ENCODE measurements around the gene ZNF93. TPM values are rescaled to one million over a fixed set of nuclear protein-coding genes. Genes with fewer than 3 reads are reported as not detected.

Gene ZNF93
- total and polyA plus RNA-seq, 2 of the 13 experiments (the other 11 are each of a cell fraction or from before 2014, with no cell fraction given), result 0.49 to 0.66 TPM

DNA sequence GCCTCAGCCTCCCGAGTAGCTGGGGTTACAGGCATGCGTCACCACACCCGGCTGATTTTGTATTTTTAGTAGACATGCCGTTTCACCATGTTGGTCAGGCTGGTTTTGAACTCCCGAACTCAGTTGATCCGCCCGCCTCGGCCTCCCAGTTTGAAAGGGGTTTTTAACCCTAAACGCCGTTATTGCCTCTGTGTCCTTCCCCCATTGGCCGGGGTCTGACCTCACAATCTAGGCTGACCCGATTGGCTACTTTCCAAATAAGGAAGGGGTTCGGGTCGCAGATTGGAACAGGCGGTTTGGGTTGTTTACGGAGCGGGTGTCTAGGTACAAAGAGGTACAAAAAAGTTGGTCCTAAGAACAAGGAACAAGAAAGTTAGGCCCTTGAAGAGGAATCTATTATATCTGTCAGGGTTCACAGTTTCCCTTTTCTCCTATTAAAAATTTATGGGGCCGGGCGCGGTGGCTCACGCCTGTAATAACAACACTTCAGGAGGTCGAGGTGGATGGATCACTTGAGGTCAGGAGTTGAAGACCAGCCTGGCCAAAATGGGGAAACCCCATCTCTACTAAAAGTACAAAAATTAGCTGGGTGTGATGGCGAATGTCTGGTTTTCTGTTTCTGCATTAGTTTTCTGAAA, 34.0 kb upstream of the ZNF93 start (continued):
- TF ChIP-seq, protein P1, sequence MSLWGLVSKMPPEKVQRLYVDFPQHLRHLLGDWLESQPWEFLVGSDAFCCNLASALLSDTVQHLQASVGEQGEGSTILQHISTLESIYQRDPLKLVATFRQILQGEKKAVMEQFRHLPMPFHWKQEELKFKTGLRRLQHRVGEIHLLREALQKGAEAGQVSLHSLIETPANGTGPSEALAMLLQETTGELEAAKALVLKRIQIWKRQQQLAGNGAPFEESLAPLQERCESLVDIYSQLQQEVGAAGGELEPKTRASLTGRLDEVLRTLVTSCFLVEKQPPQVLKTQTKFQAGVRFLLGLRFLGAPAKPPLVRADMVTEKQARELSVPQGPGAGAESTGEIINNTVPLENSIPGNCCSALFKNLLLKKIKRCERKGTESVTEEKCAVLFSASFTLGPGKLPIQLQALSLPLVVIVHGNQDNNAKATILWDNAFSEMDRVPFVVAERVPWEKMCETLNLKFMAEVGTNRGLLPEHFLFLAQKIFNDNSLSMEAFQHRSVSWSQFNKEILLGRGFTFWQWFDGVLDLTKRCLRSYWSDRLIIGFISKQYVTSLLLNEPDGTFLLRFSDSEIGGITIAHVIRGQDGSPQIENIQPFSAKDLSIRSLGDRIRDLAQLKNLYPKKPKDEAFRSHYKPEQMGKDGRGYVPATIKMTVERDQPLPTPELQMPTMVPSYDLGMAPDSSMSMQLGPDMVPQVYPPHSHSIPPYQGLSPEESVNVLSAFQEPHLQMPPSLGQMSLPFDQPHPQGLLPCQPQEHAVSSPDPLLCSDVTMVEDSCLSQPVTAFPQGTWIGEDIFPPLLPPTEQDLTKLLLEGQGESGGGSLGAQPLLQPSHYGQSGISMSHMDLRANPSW (CRISPR knock-in tag; IDR thresholded peaks at IDR 0.05; ENCODE audit: borderline replicate concordance), result no peak
- TF ChIP-seq EP300 (IDR thresholded peaks at IDR 0.05; ENCODE audit: low read depth in 2 of 2, low read length in 2 of 2), result no peak
- TF ChIP-seq EP300 (CRISPR knock-in tag; IDR thresholded peaks at IDR 0.05; ENCODE audit: borderline replicate concordance), result no peak
- TF ChIP-seq ZNF737 (CRISPR knock-in tag; IDR thresholded peaks at IDR 0.05; ENCODE audit: borderline replicate concordance), result no peak
- no peak for TF ChIP-seq NRL (CRISPR knock-in tag; IDR thresholded peaks at IDR 0.05; ENCODE audit: borderline replicate concordance)
- TF ChIP-seq, protein P2, sequence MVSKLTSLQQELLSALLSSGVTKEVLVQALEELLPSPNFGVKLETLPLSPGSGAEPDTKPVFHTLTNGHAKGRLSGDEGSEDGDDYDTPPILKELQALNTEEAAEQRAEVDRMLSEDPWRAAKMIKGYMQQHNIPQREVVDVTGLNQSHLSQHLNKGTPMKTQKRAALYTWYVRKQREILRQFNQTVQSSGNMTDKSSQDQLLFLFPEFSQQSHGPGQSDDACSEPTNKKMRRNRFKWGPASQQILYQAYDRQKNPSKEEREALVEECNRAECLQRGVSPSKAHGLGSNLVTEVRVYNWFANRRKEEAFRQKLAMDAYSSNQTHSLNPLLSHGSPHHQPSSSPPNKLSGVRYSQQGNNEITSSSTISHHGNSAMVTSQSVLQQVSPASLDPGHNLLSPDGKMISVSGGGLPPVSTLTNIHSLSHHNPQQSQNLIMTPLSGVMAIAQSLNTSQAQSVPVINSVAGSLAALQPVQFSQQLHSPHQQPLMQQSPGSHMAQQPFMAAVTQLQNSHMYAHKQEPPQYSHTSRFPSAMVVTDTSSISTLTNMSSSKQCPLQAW (CRISPR knock-in tag; IDR thresholded peaks at IDR 0.05), result no peak
- TF ChIP-seq, protein P3, sequence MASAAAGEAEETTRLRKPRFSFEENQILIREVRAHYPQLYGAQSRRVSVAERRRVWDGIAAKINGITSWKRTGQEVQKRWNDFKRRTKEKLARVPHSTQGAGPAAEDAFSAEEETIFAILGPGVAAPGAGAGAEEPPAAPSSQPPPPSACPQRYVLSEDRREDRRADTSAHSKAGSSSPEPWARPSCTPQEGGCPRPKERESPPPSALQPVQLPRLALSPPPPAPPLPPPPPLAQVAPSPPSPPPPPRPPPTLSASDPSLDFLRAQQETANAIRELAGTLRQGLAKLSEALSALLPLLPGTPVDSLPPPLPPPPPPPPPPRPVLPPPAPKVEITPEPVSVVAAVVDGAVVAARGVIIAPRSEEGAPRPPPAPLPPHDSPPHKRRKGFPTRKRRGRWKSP (CRISPR knock-in tag; IDR thresholded peaks at IDR 0.05), result no peak
- TF ChIP-seq PHF8 (CRISPR knock-in tag; IDR thresholded peaks at IDR 0.05), result no peak
- TF ChIP-seq ERF (CRISPR knock-in tag; IDR thresholded peaks at IDR 0.05), result no peak
- TF ChIP-seq AKAP8 (CRISPR knock-in tag; IDR thresholded peaks at IDR 0.05), result no peak
- no peak for TF ChIP-seq NPAS2 (CRISPR knock-in tag; IDR thresholded peaks at IDR 0.05; ENCODE audit: borderline replicate concordance)
- TF ChIP-seq TEAD2 (CRISPR knock-in tag; IDR thresholded peaks at IDR 0.05), result no peak
- no peak for TF ChIP-seq ZNF674 (CRISPR knock-in tag; IDR thresholded peaks at IDR 0.05; ENCODE audit: low read depth)
- TF ChIP-seq, protein P4, sequence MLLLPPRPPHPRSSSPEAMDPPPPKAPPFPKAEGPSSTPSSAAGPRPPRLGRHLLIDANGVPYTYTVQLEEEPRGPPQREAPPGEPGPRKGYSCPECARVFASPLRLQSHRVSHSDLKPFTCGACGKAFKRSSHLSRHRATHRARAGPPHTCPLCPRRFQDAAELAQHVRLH (CRISPR knock-in tag; IDR thresholded peaks at IDR 0.05; ENCODE audit: borderline replicate concordance, low read depth), result no peak
- TF ChIP-seq NFYC (CRISPR knock-in tag; IDR thresholded peaks at IDR 0.05), result peak; percentile 68
- TF ChIP-seq, protein P5, sequence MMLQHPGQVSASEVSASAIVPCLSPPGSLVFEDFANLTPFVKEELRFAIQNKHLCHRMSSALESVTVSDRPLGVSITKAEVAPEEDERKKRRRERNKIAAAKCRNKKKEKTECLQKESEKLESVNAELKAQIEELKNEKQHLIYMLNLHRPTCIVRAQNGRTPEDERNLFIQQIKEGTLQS (CRISPR knock-in tag; IDR thresholded peaks at IDR 0.05), result no peak
- TF ChIP-seq, protein P6, sequence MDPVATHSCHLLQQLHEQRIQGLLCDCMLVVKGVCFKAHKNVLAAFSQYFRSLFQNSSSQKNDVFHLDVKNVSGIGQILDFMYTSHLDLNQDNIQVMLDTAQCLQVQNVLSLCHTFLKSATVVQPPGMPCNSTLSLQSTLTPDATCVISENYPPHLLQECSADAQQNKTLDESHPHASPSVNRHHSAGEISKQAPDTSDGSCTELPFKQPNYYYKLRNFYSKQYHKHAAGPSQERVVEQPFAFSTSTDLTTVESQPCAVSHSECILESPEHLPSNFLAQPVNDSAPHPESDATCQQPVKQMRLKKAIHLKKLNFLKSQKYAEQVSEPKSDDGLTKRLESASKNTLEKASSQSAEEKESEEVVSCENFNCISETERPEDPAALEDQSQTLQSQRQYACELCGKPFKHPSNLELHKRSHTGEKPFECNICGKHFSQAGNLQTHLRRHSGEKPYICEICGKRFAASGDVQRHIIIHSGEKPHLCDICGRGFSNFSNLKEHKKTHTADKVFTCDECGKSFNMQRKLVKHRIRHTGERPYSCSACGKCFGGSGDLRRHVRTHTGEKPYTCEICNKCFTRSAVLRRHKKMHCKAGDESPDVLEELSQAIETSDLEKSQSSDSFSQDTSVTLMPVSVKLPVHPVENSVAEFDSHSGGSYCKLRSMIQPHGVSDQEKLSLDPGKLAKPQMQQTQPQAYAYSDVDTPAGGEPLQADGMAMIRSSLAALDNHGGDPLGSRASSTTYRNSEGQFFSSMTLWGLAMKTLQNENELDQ (CRISPR knock-in tag; IDR thresholded peaks at IDR 0.05; ENCODE audit: borderline replicate concordance), result no peak
- peak; percentile 81; the same call in 1 of the 2 replicates for TF ChIP-seq SRF (IDR thresholded peaks at IDR 0.05; ENCODE audit: low read depth, low read length)
- TF ChIP-seq MED1 (CRISPR knock-in tag; IDR thresholded peaks at IDR 0.05), result no peak; the same call in 1 of the 2 replicates
- no peak for TF ChIP-seq ZNF773 (CRISPR knock-in tag; IDR thresholded peaks at IDR 0.05; ENCODE audit: borderline replicate concordance)

Data from HepG2 (cell line).